T-helper 2 cell treated with Interferon-gamma antibody and Interleukin-4, amounts not matched to agents 100 ng/mL and 5 ng/mL, for 36 hours (primary cell): ENCODE measurements around the gene SLC12A7. TPM values are rescaled to one million over a fixed set of nuclear protein-coding genes. Genes with fewer than 3 reads are reported as not detected.

Experiments
- intact Hi-C: fragments of 100-400 bp; cut with micrococcal nuclease; formaldehyde crosslinking; loops from one replicate; pipeline ENCODE4 v1.15.1; 2023
- total RNA-seq: library from RNA; stranded (reverse); gene quantifications from 2 replicates; pipeline ENCODE4 v1.2.3, GENCODE V29; 2022

SLC12A7 gene
- total RNA-seq, 1 donor from 2014 or later = 107 TPM

DNA sequence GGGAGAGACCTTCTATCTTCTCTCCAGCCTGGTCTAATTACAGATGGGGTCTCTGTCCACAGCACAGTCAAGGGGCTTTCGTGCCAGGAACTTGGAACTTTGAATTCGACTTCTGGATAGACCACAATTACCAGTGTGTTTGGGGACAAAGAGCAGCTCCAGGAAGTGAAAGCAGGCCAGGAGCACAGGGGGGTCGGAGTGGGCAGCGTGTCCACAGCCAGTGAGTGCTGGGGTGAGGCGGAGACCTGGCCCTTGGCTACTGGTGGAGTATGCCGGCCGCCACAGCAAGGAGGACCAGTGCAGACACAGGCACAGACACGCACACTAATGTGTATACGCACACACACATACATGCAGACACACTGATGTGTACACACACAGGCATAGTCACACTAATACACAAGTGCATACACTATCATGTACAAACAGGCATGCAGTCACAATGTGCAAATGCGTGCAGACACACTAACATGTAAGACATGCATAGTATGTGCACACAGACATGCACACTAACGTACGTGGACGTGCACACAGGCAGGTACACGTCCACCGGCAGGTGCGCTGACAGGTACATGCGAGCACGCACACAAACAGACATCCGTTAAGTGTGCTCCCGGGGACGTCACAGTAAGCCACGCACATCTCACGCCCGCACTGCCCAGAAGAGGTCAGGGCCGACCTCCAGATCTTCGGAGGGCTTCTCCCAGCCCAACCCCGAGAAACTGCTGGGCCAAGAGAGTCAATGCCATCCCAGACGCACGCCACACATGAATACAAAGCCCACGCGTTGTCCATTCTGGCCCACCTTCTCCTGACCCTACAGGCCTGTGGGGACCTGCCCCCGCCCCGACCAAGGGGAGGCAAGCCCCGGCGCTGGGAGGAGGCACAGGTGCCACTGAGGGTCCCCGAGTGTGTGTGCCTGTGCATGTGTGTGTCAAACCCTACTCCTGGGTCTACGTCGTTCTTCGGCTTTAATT lies 56.8 kb downstream of the SLC12A7 start:
- intact Hi-C loops = no loop called here

- intact Hi-C loops = no loop called here
Measured at GRCh38 chr5:1054018-1054798, 57.7 kb downstream of the SLC12A7 start.

GRCh38 chr5:1053391-1054017 lies 58.4 kb downstream of the SLC12A7 start:
- intact Hi-C loops = no loop called here

DNA sequence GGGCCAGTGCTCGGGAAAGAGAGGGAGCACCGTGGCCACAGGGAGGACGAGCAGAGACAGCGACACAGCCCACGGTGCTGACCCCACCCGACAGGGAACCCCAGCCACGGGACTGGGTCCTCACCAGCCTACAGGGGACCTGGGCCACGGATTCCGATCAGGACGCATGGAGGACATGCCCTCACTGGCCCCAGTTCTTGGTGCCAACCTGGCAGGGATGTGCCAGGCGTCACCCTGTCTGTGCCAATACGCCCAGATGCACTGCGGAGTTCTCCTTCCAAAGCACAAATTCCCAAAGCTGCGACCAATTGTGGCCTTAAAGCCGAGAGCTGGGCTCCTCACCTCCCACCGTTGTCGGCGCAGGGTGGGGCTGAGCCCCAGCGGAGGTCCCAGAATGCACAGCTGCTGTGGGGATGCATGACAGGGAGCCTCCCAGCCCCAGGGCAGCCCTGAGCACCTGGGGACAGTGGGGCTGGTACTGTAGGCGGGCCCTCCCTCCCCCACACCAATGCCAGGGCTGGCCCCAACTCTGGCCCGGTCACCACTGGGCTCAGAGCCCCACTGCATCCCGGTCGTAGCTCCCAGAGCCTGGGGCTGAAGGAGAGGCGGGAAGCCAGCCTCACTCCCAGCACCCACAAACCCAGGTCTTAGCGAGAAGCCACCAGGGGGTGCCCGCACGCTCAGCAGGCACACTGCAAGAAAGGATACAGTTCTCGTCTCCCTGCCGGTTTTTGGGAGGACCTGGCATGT lies 59.0 kb downstream of the SLC12A7 start:
- intact Hi-C loops = no loop called here

- intact Hi-C loops = no loop called here
Measured at GRCh38 chr5:1052076-1052475, 59.8 kb downstream of the SLC12A7 start.

DNA sequence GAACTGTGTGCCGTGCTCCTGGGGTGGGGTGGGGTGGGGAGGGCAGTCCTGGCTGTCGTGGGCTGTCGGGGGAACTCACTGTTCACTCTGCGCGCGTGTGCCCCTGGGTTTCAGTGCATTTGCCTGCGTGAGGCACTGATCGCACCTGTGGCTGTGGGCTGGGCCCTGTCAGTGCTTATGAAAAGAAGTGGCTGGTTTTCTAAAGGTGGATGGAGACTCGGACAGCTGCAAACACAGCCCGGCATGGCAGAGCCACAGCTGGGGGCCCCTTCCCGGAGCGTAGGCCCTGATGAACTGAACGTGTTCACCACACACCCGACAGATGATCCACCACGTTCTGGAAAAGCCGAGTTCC lies 60.5 kb downstream of the SLC12A7 start:
- intact Hi-C loops = no loop called here

- intact Hi-C loops = no loop called here
Measured at GRCh38 chr5:1050423-1051365, 61.2 kb downstream of the SLC12A7 start.

DNA sequence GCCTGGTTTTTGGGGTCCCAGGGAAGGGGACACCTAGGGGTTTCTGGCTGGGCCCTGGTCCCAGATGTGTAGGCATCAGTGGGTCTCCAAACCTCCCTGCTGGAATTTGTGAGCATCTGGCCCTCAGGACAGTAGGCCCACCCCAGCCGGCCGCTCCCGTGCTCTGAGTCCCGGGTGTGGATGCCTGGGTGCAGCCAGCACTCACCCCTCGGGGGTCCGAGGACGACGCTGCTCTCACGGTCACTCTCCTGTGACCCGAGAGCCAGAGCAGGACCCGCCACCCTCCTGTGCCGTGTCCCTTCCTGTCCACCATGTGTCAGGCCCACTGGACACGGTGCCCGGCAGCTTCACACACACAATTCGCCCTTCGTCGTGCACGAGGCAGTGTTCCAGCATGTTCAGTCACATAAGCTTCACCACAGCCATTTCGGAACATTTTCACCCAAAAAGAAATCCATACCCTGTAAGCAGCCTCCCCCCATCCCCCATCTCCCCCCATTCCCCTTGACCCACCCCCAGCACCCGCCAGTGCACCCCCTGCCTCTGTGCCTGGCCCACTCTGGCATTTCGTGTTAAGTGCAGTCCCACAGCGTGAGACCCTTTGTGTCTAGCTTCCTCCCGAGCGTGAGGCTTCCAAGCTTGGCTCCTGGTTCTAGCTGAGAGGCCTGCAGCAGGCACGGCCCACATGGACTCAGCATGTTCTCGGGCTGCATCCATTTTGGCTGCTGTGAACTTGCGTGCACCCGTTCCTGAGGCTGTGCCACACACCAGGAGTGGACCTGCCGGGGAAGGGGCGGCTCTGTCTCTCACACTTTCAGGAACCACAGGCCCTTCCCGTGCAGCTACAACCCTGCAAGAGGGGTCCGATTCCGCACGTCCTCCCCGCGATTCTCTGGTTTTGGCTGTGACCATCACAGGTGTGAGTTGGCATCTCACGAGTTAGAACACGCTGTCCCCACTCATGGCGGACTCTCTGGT lies 62.7 kb downstream of the SLC12A7 start:
- intact Hi-C loops = no loop called here

GRCh38 chr5:1048162-1048721 lies 63.6 kb downstream of the SLC12A7 start:
- intact Hi-C loops = no loop called here

DNA sequence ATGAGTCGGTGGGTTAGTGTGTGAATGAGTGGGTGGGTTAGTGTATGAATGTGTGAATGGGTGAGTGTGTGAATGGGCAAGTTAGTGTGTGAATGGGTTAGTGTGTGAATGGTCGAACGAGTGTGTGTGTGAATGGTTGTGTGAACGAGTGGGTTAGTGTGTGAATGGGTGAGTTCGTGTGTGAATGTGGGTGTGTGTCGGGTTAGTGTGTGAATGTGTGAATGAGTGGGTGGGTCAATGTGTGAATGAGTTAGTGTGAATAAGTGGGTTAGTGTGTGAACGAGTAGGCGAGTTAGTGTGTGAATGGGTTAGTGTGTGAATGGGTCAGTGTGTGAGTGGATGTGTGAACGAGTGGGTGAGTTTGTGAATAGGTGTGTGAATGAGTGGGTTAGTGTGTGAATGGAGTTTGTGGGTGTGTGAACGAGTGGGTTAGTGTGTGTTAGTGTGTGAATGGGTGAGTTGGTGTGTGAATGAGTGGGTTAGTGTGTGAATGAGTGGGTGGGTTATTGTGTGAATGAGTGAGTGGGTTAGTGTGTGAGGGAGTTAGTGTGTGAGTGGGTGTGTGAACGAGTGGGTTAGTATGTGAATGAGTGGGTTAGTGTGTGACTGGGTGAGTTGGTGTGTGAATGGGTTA lies 64.4 kb downstream of the SLC12A7 start:
- intact Hi-C loops = no loop called here

DNA sequence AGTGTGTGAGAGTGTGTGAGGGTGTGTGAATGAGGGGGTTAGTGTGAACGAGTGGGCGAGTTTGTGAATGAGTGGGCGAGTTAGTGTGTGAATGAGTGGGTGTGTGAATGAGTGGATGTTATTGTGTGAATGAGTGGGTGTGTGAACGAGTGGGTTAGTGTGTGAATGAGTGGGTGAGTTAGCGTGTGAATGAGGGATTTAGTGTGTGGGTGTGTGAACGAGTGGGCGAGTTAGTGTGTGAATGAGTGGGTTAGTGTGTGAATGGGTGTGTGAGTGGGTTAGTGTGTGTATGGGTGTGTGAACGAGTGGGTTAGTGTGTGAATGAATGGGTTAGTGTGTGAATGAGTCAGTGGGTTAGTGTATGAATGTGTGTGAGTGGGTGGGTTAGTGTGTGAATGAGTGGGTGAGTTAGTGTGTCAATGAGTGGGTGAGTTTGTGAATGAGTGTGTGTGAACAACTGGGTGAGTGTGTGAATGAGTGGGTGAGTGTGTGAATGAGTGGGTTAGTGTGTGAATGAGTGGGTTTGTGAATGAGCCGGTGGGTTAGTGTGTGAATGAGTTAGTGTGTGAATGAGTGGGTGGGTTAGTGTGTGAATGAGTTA lies 65.8 kb downstream of the SLC12A7 start:
- intact Hi-C loops = no loop called here

- intact Hi-C loops = no loop called here
Measured at GRCh38 chr5:1044117-1044516, 67.7 kb downstream of the SLC12A7 start.

DNA sequence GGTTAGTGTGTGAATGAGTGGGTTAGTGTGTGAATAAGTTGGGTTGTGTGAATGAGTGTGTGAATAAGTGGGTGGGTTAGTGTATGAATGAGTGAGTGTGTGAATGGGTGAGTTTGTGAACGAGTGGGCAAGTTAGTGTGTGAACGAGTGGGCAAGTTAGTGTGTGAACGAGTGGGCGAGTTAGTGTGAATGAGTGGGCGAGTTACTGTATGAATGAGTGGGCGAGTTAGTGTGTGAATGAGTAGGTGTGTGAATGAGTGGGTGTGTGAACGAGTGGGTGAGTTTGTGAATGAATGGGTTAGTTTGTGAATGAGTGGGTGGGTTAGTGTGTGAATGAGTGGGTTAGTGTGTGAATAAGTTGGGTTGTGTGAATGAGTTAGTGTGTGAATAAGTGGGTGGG lies 68.5 kb downstream of the SLC12A7 start:
- intact Hi-C loops = no loop called here

- intact Hi-C loops = no loop called here
Measured at GRCh38 chr5:1042626-1043025, 69.2 kb downstream of the SLC12A7 start.

- intact Hi-C loops = no loop called here
Measured at GRCh38 chr5:1041225-1042143, 70.4 kb downstream of the SLC12A7 start.

GRCh38 chr5:1040571-1040970 lies 71.3 kb downstream of the SLC12A7 start:
- intact Hi-C loops = no loop called here
